Measurements from ENCODE around the gene NGLY1.

DNA sequence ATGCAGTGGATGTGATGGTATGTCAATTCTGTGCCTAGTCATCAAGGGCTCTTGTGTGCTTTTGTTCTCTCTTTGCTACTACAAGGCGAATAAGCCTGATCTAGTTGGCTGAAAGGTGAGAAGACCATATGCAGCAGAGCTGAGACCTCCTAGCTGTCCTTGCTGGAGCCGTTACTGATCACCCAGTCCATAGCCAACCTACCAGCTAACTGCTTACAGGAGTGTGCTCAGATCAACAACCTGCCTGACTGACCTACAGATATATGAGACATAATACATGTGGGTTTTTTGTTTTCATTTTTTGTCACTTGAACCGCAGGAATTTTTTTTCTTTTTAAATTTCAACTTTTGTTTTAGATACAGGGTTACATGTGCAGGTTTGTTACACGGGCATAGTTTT is 29.4 kb upstream of the NGLY1 start:
- TF ChIP-seq, protein P1, sequence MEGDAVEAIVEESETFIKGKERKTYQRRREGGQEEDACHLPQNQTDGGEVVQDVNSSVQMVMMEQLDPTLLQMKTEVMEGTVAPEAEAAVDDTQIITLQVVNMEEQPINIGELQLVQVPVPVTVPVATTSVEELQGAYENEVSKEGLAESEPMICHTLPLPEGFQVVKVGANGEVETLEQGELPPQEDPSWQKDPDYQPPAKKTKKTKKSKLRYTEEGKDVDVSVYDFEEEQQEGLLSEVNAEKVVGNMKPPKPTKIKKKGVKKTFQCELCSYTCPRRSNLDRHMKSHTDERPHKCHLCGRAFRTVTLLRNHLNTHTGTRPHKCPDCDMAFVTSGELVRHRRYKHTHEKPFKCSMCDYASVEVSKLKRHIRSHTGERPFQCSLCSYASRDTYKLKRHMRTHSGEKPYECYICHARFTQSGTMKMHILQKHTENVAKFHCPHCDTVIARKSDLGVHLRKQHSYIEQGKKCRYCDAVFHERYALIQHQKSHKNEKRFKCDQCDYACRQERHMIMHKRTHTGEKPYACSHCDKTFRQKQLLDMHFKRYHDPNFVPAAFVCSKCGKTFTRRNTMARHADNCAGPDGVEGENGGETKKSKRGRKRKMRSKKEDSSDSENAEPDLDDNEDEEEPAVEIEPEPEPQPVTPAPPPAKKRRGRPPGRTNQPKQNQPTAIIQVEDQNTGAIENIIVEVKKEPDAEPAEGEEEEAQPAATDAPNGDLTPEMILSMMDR (IDR thresholded peaks at IDR 0.05), result no peak
- TF ChIP-seq ZFX (IDR thresholded peaks at IDR 0.05; ENCODE audit: borderline replicate concordance), result no peak
